ENCODE data around the gene ARVCF. TPM values are rescaled to one million over a fixed set of nuclear protein-coding genes. Genes with fewer than 3 reads are reported as not detected.

Gene ARVCF
- polyA plus RNA-seq, 6 donors from 2014 or later, result 0.24 to 2.5 (median 0.56) TPM; not detected in 1

- Mint-ChIP-seq H3K4me3 (peak overlapping the region in 2 of 8 donors; percentile 29 to 49), H3K4me1 (peaks cover 6 to 16% (median 11%) of the 10 kb centered on the region in 3 donors), H3K27ac (peak overlapping the region in 1 of 6 donors; percentile 26), H3K36me3 (no peaks in the 10 kb centered on the region), H3K27me3 (peaks cover 0 to 9% (median 8%) of the 10 kb centered on the region in 3 donors), H3K9me3 (no peaks in the 10 kb centered on the region)
- DNase-seq (peak; percentile 37), ATAC-seq (ENCODE audit: low read depth in 2 of 2) (no peak)
Observed at GRCh38 chr22:20013382-20013871, 3.2 kb downstream of the ARVCF start.

GRCh38 chr22:20012741-20013331 is 3.8 kb downstream of the ARVCF start:
- H3K9me3 Mint-ChIP-seq, result no peaks in the 10 kb centered on the region
- H3K4me1 Mint-ChIP-seq, result peaks cover 6 to 16% (median 10%) of the 10 kb centered on the region in 3 donors
- DNase-seq (no peak), ATAC-seq (ENCODE audit: low read depth in 2 of 2) (no peak)
- H3K36me3 Mint-ChIP-seq, result no peaks in the 10 kb centered on the region
- no peak overlapping the region for H3K4me3 Mint-ChIP-seq
- peaks cover 0 to 9% (median 8%) of the 10 kb centered on the region in 3 donors for H3K27me3 Mint-ChIP-seq
- no peak overlapping the region for H3K27ac Mint-ChIP-seq

DNA sequence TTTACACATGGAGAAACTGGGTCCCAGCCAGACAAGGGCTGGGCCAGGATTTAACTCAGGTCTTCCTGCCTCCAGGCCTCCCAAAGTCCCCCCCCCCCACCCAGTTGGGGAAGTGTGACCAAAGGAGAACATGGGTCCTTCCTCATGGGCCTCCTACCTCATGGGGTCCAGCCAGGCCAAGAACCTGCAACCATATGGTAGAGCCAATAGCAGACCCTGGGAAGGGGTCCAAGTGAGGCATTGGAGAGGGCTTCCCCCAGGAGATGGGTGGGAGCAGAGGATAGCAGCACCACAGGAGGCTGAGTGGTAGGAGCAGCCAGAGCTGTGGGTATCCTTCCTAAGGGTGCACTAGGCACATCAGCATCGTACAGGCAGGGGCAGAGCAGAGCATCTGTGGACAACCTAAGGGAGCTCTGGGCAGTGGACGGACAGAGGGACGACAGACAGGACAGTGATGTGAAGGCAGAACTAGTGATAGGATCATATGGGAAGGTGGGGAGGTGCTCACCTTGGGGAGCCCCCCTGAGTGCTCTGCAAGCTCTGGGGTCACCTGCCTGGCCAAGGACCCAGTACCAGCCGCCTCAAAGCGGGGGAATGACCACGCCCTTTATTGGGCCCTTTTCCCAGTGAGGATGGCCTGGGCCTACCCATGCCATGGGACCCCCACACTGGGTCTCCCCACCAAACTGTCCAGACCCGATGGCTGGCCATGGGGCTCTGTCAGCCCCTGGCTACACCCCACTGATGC is 4.5 kb downstream of the ARVCF start:
- Mint-ChIP-seq H3K27ac (no peak overlapping the region), H3K4me3 (peak overlapping the region in 1 of 8 donors; percentile 62), H3K4me1 (peaks cover 3 to 9% (median 5%) of the 10 kb centered on the region in 3 donors), H3K27me3 (peaks cover 0 to 9% (median 8%) of the 10 kb centered on the region in 3 donors), H3K9me3 (no peaks in the 10 kb centered on the region), H3K36me3 (no peaks in the 10 kb centered on the region)
- ATAC-seq (ENCODE audit: low read depth in 2 of 2), result no peak
- DNase-seq, result no peak

DNA sequence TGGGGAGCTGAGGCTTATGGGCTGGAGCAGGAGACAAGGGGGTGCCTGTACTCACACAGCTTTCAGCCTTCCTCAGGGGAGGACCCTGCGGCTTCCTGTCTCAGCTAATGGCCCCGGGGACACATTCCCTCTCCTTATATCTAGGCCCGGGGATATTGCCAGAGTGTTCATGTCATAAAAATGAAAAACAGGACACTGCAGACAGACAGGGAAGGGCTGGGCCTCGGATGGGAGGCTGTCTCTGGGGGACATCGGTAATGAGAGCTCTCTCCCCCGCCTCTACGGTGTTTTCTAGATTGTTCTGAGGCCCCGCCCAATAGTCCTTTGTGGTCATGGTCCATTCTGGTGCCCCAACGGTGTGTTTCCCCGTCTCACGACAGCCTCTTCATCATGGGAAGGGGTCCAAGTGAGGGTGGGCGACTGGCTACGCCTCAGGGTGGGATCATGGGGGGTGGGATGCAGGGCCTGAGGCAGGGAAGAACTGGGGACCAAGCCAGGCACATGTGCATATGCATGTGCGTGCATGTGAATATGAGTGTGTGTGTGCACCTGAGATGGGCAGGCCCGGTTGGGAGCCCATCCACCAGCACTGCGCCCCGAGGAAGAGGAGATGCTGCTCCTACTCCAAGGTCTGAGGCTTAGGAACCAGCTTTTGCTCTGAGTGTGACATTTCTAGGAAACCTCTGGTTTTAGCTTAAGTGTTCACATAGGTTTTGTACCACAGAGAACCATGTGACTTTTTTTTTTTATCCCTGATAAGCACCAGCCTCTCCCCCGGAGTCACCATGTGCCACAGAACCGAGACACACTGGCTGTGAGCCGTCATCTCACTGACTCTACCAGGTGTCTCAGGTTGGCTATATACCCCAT is 5.3 kb downstream of the ARVCF start:
- Mint-ChIP-seq H3K9me3 (no peaks in the 10 kb centered on the region), H3K4me3 (no peak overlapping the region), H3K4me1 (peaks cover 3 to 6% (median 3%) of the 10 kb centered on the region in 3 donors), H3K36me3 (no peaks in the 10 kb centered on the region), H3K27me3 (peaks cover 0 to 9% (median 8%) of the 10 kb centered on the region in 3 donors), H3K27ac (peak overlapping the region in 1 of 6 donors; percentile 28)
- DNase-seq (no peak), ATAC-seq (ENCODE audit: low read depth in 2 of 2) (no peak)

- peaks cover 3 to 6% (median 3%) of the 10 kb centered on the region in 3 donors for H3K4me1 Mint-ChIP-seq
- H3K27me3 Mint-ChIP-seq, result peaks cover 0 to 9% (median 8%) of the 10 kb centered on the region in 3 donors
- H3K27ac Mint-ChIP-seq, result peak overlapping the region in 1 of 6 donors; percentile 60
- H3K4me3 Mint-ChIP-seq, result no peak overlapping the region
- no peaks in the 10 kb centered on the region for H3K36me3 Mint-ChIP-seq
- DNase-seq, result no peak
- no peak for ATAC-seq (ENCODE audit: low read depth in 2 of 2)
- H3K9me3 Mint-ChIP-seq, result no peaks in the 10 kb centered on the region
Observed at GRCh38 chr22:20010307-20011122, 6.1 kb downstream of the ARVCF start.

GRCh38 chr22:20009582-20010306 is 6.9 kb downstream of the ARVCF start:
- peak overlapping the region in 1 of 6 donors; percentile 7 for H3K27ac Mint-ChIP-seq
- H3K27me3 Mint-ChIP-seq, result peaks cover 0 to 4% (median 3%) of the 10 kb centered on the region in 3 donors
- peaks cover 0 to 2% (median 0%) of the 10 kb centered on the region in 7 donors for H3K9me3 Mint-ChIP-seq
- H3K4me3 Mint-ChIP-seq, result no peak overlapping the region
- H3K36me3 Mint-ChIP-seq, result no peaks in the 10 kb centered on the region
- peaks cover 0 to 2% (median 0%) of the 10 kb centered on the region in 3 donors for H3K4me1 Mint-ChIP-seq
- DNase-seq (no peak), ATAC-seq (ENCODE audit: low read depth in 2 of 2) (no peak)

GRCh38 chr22:20009018-20009491 is 7.6 kb downstream of the ARVCF start:
- Mint-ChIP-seq H3K36me3 (no peaks in the 10 kb centered on the region), H3K9me3 (peaks cover 0 to 9% (median 4%) of the 10 kb centered on the region in 7 donors), H3K27ac (no peak overlapping the region), H3K4me1 (peaks cover 0 to 2% (median 0%) of the 10 kb centered on the region in 3 donors), H3K4me3 (no peak overlapping the region), H3K27me3 (no peaks in the 10 kb centered on the region)
- DNase-seq, result no peak
- ATAC-seq (ENCODE audit: low read depth in 2 of 2), result no peak

GRCh38 chr22:20008221-20008995 is 8.2 kb downstream of the ARVCF start:
- Mint-ChIP-seq H3K4me3 (no peak overlapping the region), H3K27me3 (no peaks in the 10 kb centered on the region), H3K9me3 (peaks cover 0 to 15% (median 11%) of the 10 kb centered on the region in 7 donors), H3K4me1 (peaks cover 0 to 2% (median 0%) of the 10 kb centered on the region in 3 donors), H3K36me3 (peaks cover 3 to 4% of the 10 kb centered on the region in 2 donors), H3K27ac (no peak overlapping the region)
- DNase-seq (no peak), ATAC-seq (ENCODE audit: low read depth in 2 of 2) (no peak)

DNA sequence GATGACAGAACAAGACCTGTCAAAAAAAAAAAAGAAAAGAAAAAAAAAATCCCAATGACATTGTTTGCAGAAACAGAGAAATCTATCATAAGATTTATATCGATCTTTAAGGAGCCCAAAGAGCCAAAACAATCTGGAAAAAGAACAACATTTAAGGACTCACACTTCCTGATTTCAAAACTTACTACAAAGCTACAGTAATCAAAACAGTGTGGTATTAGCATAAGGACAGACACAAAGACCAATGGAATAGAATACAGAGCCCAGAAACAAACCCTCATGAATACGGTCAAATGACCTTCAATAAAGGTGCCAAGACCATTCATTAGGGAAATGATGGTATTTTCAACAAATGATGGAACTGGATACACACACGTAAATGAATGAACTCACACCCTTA is 12.2 kb downstream of the ARVCF start:
- Mint-ChIP-seq H3K4me3 (no peak overlapping the region), H3K27ac (no peak overlapping the region), H3K36me3 (peaks cover 10 to 13% of the 10 kb centered on the region in 2 donors), H3K27me3 (no peaks in the 10 kb centered on the region), H3K4me1 (no peaks in the 10 kb centered on the region), H3K9me3 (peaks cover 0 to 23% (median 18%) of the 10 kb centered on the region in 7 donors)
- ATAC-seq (ENCODE audit: low read depth in 2 of 2) (no peak), DNase-seq (no peak)

DNA sequence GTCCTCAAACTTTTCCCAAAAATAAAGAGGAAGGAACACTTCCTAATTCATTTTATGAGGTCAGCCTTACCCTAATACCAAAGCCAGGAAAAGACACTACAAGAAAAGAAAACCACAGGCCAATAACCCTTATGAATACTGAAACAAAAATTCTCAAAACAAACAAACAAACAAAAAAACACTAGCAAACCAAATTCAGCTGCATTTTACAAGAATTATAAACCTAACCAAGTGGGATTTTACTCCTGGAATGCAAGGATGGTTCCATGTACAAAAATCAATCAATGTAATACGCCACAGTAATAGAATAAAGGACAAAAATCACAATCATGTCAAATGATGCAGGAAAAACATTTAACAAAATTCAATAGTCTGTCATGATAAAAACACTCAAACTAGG is 13.3 kb downstream of the ARVCF start:
- H3K9me3 Mint-ChIP-seq, result peaks cover 0 to 23% (median 18%) of the 10 kb centered on the region in 7 donors
- no peak overlapping the region for H3K27ac Mint-ChIP-seq

DNA sequence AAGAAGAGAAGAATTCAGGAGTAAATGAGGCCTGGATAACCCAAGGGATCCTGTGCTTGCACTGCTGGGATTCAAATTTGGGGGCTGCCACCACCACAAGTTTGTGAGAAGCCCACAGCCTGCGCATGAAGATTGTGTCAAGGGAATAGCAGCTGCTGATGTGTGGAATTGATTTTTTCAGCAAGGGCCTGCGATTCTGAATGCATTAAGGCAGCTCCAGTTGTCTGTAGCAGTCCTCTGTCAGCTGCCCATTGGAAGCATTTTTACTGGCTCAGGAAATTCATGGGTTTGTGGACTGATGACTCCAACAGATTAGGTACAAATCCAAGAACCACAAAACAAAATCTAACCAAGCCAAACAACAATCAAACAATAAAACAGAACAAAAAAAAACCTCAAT is 14.0 kb downstream of the ARVCF start:
- ATAC-seq (ENCODE audit: low read depth in 2 of 2), result no peak
- peaks cover 0 to 23% (median 18%) of the 10 kb centered on the region in 7 donors for H3K9me3 Mint-ChIP-seq
- no peak for DNase-seq
- H3K27me3 Mint-ChIP-seq, result no peaks in the 10 kb centered on the region
- peaks cover 10 to 13% of the 10 kb centered on the region in 2 donors for H3K36me3 Mint-ChIP-seq
- peak overlapping the region in 1 of 6 donors; percentile 61 for H3K27ac Mint-ChIP-seq
- H3K4me1 Mint-ChIP-seq, result no peaks in the 10 kb centered on the region
- no peak overlapping the region for H3K4me3 Mint-ChIP-seq

More for the DNA sequence above, 13.3 kb downstream of the ARVCF start:
- Mint-ChIP-seq H3K4me3 (peak overlapping the region in 1 of 8 donors; percentile 18), H3K4me1 (no peaks in the 10 kb centered on the region), H3K27me3 (no peaks in the 10 kb centered on the region), H3K36me3 (peaks cover 10 to 13% of the 10 kb centered on the region in 2 donors)
- DNase-seq (no peak), ATAC-seq (ENCODE audit: low read depth in 2 of 2) (no peak)
